ENCODE data around the gene COL17A1.

GRCh38 chr10:104011904-104012303, 73.8 kb downstream of the COL17A1 start:
- TF ChIP-seq CTCF (IDR thresholded peaks at IDR 0.05), result no peak
- TF ChIP-seq EP300 (IDR thresholded peaks at IDR 0.05), result no peak
- TF ChIP-seq POLR2AphosphoS5 (IDR thresholded peaks at IDR 0.05), result no peak
- no peak for TF ChIP-seq POLR2A (IDR thresholded peaks at IDR 0.05; ENCODE audit: low read depth)

All from esophagus muscularis mucosa (tissue), 4 donors.